HG02943 (cell line): ENCODE data around the gene ADAP2.
"Not testable (repeated sequence)": the region's sequence is repeated elsewhere in the genome, so short reads cannot be mapped to it uniquely, and the experiment has no call there.

ENCODE experiments used
- ATAC-seq: cut with Tn5 transposase; IDR thresholded peaks from one replicate; pipeline ENCODE4 v1.9.1; 2021; ENCODE audit warnings: mild to moderate bottlenecking, low read depth, moderate library complexity; ENCODE audit not compliant: unreplicated experiment

ADAP2 gene

GRCh38 chr17:30929081-30929633 is 7.4 kb downstream of the ADAP2 start:
- ATAC-seq = no peak

GRCh38 chr17:30929861-30930260 is 8.1 kb downstream of the ADAP2 start:
- ATAC-seq = not testable (repeated sequence)

DNA sequence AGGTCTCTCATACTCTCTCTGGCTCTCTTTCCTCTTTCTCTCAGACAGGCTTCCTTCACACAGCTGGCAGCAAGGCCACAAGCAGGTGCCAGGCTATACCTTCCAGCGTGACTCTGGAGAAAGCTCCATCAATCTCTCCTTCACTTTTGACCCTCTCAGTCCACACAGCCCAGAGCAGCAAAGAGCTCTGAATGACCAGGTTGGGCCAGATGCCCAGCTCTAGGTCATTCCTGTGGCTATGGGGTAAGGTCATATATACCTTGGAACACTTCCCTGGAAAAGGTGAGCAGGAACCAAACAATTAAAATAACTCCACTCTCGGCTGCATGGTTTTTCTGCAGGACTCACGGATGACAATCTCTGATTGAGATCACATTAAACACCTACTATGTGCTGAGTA is 8.8 kb downstream of the ADAP2 start:
- no peak for ATAC-seq

- ATAC-seq = not testable (repeated sequence)
These were observed 9.8 kb downstream of the ADAP2 start for GRCh38 chr17:30931582-30931981.

DNA sequence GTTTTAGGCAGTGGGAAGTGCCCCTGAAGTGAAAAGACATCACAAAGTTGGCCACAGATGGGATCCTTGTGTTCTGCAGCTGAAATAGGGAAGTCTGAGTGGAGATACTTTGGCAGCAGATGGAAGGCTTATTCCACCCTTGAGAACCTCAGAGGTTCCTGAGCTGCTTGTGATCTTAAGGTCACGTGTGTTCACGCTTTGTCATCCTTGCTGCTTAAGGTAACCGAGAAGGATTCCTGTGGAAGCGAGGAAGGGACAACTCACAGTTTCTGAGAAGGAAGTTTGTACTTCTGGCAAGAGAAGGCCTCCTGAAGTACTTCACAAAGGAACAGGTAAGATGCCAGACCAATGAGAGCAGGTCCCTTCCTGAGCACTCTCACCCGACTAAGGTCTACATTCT is 12.2 kb downstream of the ADAP2 start:
- ATAC-seq = no peak

DNA sequence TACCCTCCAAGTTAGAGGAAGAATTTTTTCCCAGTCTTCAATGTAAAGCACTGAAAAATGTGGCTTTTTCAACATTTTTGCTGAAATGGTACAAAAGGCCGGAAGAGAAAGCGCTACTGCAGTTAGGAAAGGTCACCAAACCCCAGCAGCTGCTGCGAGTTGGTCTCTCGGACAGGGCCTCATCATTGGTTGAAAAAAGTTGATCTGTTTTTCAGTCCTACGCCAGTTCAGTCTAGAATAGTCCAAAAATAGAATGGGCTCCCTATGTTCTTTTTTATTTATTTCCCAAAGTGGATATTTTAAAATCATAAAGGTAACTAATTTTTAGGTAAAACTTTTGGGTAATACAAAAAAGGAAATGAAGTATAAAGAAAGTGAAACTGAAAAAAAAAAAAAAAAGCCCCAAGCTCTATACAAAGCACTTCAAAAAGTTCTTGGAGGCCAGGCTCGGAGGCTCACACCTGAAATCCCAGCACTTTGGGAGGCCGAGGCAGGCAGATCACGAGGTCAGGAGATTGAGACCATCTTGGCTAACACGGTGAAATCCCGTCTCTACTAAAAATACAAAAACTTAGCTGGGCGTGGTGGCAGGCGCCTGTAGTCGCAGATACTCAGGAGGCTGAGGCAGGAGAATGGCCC is 17.4 kb downstream of the ADAP2 start:
- ATAC-seq = no peak

- no peak for ATAC-seq
These were observed 20.7 kb downstream of the ADAP2 start for GRCh38 chr17:30942308-30943079.

DNA sequence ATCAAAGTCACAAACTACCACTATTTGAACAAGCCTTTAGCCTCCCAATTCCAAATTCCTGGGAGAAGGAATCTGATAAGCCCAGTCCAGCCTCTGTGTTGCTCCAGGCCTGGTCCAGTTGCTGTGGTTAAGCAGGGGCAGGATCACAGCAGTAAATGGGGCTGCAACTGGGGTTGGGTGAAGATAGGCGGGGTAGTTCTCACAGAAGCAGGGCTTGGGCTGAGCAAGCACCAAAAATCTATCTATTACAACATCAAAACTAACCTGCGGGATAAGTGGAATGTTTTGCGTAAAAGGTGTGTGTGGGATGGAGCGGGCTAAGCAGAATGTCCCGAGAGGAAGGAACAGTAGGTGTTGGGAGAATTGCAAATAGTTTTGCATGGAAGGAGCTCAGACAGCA is 26.1 kb downstream of the ADAP2 start:
- no peak for ATAC-seq

GRCh38 chr17:30950189-30950588 is 28.4 kb downstream of the ADAP2 start:
- ATAC-seq = no peak

DNA sequence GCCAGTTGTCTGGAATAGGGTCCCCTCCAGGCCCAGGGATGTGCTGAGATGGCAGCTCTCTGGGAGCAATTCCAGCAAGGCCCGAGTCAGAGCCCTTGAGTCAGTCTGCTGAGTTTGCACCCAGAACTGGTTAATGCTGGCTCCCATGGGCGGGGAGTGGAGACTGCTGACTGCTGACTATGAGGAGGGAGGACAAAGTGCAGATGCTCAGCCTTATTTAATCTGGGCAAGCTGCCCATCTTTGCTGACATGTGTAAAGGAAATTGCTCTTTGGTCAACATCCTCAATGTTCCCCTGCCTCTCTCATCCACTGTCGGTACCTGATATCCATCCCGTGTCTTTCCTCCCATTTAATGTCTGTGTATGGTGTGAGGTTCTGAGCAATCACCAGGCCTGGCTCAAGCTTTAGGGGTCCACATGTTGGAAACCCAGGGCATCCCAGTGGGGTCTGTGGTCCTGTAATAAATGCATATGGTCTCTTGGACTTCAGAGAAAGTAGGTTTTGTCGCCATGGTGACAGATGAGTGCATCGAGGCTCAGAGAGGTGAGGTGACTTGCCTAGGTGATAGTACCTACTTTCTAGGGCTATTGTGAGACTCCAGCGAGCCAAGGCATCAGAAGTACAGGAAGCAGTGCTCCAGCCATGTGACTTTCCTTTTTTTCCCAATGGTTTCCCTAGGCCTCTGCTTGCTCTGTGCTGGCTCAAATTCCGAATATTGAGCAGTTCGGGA is 29.1 kb downstream of the ADAP2 start:
- ATAC-seq = no peak

- ATAC-seq = no peak
These were observed 31.1 kb downstream of the ADAP2 start for GRCh38 chr17:30952638-30953393.

DNA sequence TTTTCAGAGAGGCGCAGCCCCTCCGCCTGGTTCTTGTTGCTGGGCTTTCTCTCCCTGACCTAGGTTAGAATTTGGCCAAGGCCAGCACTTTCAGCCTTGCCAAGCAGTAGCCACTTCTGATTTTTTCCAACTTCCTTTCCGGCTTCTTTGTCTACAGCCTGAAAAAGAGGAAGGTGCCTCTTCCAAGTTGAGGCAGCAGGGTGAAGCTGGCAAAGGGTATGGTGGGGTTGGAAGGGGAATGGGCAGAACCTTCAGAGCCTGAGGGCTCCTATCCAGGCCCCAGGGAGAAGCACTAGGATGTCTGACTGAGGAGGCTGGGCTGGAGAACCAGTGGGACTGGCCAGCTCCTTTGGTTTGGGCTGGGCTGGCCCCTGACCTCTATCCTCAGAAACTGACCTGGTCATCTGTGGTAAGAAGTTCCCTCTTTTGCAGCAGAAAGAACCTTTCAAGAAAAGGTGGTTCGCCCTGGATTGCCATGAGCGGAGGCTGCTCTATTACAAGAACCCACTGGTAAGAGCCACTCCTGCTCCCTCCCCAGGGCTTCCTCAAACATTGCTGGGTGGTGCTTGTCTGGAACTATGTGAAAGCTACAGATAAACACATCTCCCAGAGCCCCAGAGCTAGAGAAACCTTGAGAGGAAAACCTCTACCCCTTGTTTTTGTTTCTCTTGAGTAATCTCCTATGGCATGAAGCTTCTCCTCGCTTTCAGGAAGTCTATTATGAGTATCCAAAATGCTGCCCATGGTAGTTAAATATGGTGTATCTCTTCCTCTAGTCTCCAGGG is 32.5 kb downstream of the ADAP2 start:
- no peak for ATAC-seq

GRCh38 chr17:30956764-30957374 is 35.1 kb downstream of the ADAP2 start:
- no peak for ATAC-seq

DNA sequence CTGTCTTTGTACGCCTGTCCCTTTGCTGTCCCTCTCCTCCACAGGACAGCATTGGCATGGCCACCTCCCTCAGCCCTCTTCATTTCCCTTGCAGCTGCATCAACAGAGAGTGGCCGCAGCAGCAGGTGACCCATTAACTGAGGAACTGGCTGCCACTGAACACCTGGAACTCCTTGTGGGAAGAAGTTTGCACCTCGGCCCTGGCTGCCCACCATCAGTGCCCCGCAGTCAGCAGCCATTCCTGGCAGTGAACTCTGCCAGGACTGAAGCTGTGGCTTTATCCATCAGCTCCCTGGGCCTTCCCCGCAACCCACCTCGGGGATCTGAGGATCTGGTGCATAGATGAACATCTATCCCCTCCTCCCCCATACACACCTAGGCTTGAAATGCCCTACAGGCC is 36.0 kb downstream of the ADAP2 start:
- ATAC-seq = no peak

- ATAC-seq = no peak
These were observed 36.4 kb downstream of the ADAP2 start for GRCh38 chr17:30958187-30958586.

GRCh38 chr17:30961209-30962188 is 39.8 kb downstream of the ADAP2 start:
- ATAC-seq = no peak

- not testable (repeated sequence) for ATAC-seq
These were observed 42.6 kb downstream of the ADAP2 start for GRCh38 chr17:30964312-30964711.

DNA sequence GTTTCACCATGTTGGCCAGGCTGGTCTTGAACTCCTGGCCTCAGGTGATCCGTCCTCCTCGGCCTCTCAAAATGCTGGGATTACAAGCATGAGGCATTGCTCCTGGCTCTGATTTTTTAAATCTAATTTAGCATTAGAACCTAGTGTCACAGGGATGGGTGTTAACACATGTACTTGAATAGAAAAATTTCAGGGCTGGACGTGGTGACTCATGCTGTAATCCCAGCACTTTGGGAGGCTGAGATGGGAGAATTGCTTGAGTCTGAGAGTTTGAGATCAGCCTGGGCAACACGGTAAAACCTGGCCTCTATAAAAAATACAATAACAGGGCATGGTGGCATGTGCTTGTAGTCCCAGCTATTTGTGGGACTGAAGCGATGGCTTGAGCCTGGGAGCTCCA is 43.1 kb downstream of the ADAP2 start:
- no peak for ATAC-seq
